HG02588 (cell line): ENCODE results near the gene NMNAT3.

Experiments
- ATAC-seq: cut with Tn5 transposase; IDR thresholded peaks from one replicate; pipeline ENCODE4 v1.9.1; 2021; ENCODE audit warnings: mild to moderate bottlenecking, moderate library complexity; ENCODE audit not compliant: unreplicated experiment

Gene NMNAT3

GRCh38 chr3:139676108-139676507, 1.7 kb downstream of the NMNAT3 start:
- no peak for ATAC-seq

DNA sequence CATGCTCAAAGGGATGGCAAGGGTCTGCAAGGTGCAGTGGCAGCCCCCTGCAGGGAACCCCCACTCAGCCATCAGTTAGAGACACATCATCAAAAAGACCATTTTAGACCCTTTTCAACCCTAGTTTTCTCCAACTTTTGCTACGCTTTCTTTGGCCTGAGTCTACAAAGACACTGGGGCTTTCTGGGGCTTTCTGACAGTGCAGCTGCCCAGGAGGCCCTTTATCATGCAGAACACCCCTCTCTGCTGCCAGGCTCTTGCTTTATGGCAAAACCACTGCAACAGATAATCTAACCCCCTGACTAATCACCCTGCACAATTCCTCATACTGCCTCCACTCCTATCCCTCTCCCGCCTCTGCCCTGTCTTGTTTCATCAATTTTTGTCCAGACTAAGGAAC, 2.4 kb downstream of the NMNAT3 start:
- ATAC-seq: no peak

GRCh38 chr3:139674571-139675260, 3.1 kb downstream of the NMNAT3 start:
- no peak for ATAC-seq

DNA sequence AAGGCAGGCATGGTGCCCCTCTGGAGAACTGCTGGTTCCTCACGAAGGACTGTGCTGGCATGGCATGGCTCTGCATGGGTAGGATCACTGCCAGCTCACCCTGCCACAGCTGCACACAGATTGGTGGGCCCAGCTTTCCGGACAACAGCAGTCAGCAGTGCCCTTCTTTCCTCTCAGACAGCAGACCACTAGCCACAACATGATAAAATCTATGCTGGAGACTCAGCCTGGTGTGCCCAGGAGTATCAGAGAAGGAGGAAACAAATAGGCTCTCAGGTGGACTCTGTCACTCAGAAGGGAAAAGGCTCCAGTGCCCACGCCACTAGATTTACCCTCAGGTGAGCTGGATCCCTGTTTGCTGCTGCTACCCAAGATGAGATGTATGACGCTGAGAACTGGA, 4.9 kb downstream of the NMNAT3 start:
- no peak for ATAC-seq

GRCh38 chr3:139671863-139672646, 5.7 kb downstream of the NMNAT3 start:
- ATAC-seq: no peak

DNA sequence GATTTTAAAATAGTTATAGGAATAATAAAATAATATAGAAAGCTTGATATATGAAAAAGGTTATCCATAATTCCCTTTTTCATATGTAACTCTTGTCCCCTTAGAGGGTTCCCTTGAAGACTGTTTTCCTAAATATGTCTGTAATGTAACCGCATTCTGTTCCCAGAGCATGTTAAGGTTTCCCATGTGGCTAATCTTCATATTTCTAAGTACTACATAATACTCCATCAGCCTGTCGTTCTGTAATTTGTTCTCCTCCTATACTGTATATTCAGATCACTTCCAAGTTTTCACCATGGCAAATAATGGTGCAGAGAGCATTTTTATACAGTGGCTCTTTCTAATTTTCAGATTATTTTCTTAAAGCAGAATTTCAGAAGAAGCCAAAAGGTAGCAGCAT, 6.7 kb downstream of the NMNAT3 start:
- no peak for ATAC-seq

DNA sequence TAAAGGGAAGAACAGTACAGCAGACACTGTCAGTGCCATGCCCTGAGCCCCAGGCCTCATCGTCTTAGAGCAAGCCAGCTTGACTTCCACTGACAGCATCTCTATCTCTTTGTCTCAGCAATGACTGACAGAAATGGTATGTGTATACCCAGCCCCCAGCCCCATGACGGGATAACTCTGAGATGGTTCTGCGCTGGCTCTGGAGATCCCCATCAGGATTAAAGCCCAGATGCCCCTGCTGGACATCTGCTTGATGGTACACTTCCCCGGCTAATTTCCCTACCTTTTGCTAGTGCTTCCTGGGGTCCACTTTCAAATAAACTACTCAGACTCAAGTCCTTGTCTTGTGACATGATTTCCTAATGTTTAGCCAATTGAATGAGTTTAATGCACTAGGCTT, 7.6 kb downstream of the NMNAT3 start:
- ATAC-seq: no peak

GRCh38 chr3:139668332-139668731, 9.4 kb downstream of the NMNAT3 start:
- ATAC-seq: no peak

GRCh38 chr3:139664958-139665357, 12.8 kb downstream of the NMNAT3 start:
- ATAC-seq: no peak

DNA sequence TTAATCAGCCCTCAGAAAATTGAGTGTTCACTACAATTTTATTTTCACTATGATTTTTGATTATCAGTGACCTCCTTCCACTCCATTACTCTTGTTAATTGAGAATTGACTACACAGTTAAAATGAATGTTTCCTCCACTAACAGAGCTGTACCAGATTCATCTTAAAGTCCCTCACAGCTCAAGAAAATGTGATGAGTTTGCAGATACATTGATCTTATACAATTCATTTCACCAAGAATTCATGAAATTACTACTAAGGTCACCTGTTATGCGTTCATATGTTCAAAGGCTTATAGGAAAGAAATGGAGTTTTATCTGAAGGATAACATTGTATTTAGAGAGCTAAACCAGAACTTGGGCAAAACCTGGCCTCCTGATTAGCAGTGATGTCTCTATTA, 17.5 kb downstream of the NMNAT3 start:
- no peak for ATAC-seq

GRCh38 chr3:139659511-139659910, 18.3 kb downstream of the NMNAT3 start:
- no peak for ATAC-seq

DNA sequence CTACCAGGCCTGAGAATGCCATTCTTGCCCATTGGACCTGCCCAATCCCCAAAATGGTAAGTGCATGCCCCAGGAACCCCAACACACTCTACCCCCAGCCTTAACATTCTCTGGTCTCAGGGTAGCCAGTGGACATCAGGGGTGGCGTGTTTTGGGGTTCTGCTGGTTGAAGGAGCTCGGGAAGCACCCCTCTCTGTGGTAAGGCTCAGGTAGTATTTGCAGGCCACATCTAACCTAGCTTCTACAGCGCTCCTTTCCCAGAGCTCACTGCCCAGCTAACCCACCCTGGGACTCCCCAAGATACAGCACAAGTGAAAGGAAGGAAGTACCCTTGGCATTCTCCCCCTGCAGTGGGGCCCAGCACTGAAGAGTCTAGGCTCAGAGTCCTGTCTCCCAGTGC, 19.8 kb downstream of the NMNAT3 start:
- ATAC-seq: no peak

- no peak for ATAC-seq
Measured at GRCh38 chr3:139657434-139657833, 20.3 kb downstream of the NMNAT3 start.

DNA sequence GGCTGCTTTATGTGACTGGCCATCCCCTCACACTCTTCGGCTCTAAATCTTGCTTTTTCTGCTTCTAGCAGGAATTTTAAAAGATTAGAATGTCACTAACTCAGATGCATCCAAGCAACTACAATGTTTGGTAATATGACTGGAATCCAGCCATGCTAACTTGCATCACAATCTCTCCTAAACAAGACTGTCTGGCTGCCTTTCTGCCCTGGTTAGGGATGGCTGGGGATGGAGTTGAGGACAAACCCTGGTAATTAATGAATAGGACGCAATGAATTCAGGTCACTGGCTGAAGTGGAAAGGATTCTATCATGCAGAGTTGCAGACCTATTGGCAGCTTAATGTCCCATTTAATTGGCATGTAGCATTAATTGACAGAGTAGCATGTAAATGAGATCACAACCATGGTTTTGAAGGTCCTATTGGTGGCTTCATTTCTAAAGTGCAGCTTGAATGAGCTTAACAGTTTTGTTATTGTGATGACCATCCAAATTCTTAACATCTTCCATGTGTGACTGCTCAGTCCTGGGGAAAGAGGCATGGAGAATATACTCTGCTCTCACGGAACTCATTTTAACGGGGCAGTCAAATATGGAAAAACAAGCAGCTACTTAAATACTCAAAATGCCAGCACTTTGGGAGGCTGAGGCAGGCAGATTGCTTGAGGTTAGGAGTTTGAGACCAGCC, 21.7 kb downstream of the NMNAT3 start:
- ATAC-seq: no peak

DNA sequence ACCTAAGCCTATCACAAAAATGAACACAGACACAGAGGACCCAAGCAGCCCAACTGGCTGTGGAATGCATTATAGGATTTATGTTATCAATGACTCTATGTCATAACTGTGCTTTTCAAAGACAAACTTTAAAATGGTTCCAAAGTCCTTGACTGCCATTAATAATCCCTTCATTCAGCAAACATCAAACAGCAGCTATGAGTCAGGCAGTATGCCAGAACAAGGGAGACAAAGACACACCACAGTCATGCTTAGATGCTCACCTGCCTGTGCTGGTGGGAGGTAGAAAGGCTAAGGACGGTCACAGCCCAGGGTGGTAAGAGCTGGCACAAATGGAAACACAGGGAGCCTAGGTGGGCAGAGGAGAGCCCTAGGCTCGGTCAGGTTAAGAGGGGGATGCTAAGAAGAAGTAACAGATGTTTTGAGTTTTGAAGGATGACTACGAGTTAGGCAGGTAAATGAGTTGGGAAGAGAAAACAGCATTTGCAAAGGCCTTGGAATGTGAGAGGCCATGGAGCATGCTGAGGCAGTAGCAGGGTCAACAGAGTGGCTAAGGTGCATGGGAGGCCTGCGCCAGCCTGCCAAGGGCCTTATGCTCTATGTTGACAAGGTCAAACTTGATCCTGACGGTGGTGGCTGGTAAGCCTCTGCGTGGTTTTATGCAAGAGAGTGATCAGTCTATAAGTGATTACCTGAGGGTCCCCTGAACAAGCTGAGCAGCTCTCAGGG, 23.0 kb downstream of the NMNAT3 start:
- ATAC-seq: no peak

- ATAC-seq: no peak
Measured at GRCh38 chr3:139653582-139653981, 24.2 kb downstream of the NMNAT3 start.

DNA sequence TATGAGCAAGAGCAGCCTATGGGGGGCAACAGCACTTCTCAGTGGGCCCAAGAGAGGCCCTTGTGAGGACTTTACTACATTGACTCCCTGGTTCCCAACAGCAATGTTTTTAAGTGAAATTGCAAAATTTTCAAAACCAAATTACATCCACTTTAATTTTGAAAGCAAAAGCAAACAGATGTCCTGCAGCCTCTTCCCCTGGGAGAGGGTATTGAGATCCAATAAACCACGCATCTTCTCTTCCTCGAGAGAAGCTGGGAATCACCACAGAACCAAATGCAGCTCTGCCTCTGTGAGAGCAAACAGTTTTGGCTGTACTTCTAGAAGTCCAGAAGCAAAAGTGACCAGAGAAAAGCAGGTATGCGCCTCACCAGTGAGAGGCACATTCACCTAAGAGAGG, 25.2 kb downstream of the NMNAT3 start:
- no peak for ATAC-seq

DNA sequence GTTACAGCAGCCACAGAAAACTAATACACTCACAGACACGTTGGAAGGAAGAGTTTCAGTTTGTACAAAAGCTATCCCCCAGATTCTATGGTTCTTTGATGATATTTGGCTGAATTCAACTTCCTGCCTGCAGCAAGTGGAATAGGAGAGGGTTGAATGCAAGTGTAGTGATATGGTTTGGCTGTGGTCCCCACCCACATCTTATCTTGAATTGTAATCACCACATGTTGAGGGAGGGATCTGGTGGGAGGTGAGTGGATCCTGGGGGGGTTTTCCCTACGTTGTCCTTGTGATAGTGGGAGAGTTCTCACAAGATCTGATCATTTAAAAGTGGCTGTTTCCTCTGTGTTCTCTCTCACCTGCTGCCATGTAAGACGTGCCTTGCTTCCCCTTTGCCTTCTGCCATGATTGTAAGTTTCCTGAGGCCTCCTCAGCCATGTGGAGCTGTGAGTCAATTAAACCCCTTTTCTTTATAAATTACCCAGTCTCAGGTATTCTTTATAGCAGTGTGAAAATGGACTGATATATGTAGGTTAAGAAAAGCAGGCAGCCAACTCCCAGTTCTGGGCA, 29.8 kb downstream of the NMNAT3 start:
- no peak for ATAC-seq

- no peak for ATAC-seq
Measured at GRCh38 chr3:139646512-139646911, 31.3 kb downstream of the NMNAT3 start.

- ATAC-seq: no peak
Measured at GRCh38 chr3:139642996-139643395, 34.8 kb downstream of the NMNAT3 start.

DNA sequence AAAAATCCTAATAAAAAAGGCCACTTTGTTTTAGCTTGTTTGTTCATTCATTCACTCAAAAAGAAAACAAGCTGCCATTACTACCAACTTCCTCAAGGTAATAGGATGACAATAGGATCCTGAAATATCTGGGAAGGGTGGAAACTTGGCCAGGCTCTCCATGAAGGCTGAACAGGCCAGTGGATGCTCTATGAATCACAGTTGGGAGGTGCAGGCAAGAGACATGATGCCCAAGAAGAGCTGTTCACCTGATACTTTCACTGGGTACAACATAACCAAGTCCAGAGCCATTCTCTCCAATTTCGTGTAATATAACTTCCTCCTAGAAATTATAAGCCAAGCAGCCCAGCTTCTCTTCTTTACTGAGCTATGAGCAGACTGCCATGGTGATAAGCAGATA, 37.3 kb downstream of the NMNAT3 start:
- no peak for ATAC-seq
